HepG2 (cell line): ENCODE measurements around the gene MID1.

Experiments
- EHMT2 ChIP-seq: fragments of 200-600 bp; sonication (generic); IDR thresholded peaks from 2 replicates; pipeline ENCODE4 v1.7.0; 2017; ENCODE audit warnings: antibody characterized with exemption, low read depth, low read length, borderline replicate concordance
- ERF ChIP-seq: IDR thresholded peaks from 2 replicates; pipeline ENCODE4 v1.6.1; 2018; ENCODE audit warnings: missing biosample characterization, missing genetic modification reagents
- SP1 ChIP-seq, 2 experiments: fragments of 450-650 bp in 1 of 2; sonication (generic) in 1 of 2; formaldehyde crosslinking in 1 of 2; IDR thresholded peaks; 2 replicates each; pipeline versions ENCODE4 v1.4.0 to v1.6.1; 2016 to 2020; ENCODE audit warnings: missing genetic modification reagents in 1 of 2
- WIZ ChIP-seq: sonication (generic); formaldehyde crosslinking; IDR thresholded peaks from 2 replicates; pipeline ENCODE4 v1.5.1; 2020; ENCODE audit warnings: mild to moderate bottlenecking, missing genetic modification reagents
- ZNF234 ChIP-seq: sonication (generic); formaldehyde crosslinking; conservative IDR thresholded peaks from 2 replicates; pipeline ENCODE4 v1.5.1; 2020; ENCODE audit warnings: mild to moderate bottlenecking, missing genetic modification reagents
- TF ChIP-seq, protein P1 (sequence below): sonication (generic); formaldehyde crosslinking; IDR thresholded peaks from 2 replicates; pipeline ENCODE4 v1.5.0; 2020; ENCODE audit warnings: mild to moderate bottlenecking, missing genetic modification reagents, moderate library complexity

DNA sequence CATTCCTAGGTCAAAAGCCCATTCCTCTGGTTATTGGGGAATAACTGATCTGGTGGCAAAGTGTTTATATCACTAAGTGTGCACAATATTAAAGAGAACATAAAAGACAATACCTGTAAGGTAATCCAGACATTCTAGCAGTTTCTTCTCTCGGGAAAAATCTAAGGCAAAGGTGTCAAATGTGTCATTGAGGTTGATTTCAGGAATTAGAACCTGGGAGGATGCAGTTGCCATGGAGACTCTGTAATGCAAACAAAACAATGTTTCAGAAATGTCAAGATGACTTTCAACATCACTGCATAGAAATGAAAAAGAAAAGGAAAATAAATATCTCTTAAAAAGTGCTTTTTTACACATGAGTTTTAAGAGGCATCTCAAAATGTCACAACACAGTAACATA lies 145.9 kb downstream of the MID1 start:
- no peak for TF ChIP-seq ZNF234 (CRISPR knock-in tag)
- no peak for TF ChIP-seq SP1 (IDR thresholded peaks at IDR 0.05)
- TF ChIP-seq SP1 (CRISPR knock-in tag; IDR thresholded peaks at IDR 0.05), result no peak
- TF ChIP-seq ERF, result no peak
- TF ChIP-seq EHMT2, result no peak
- TF ChIP-seq, protein P1, sequence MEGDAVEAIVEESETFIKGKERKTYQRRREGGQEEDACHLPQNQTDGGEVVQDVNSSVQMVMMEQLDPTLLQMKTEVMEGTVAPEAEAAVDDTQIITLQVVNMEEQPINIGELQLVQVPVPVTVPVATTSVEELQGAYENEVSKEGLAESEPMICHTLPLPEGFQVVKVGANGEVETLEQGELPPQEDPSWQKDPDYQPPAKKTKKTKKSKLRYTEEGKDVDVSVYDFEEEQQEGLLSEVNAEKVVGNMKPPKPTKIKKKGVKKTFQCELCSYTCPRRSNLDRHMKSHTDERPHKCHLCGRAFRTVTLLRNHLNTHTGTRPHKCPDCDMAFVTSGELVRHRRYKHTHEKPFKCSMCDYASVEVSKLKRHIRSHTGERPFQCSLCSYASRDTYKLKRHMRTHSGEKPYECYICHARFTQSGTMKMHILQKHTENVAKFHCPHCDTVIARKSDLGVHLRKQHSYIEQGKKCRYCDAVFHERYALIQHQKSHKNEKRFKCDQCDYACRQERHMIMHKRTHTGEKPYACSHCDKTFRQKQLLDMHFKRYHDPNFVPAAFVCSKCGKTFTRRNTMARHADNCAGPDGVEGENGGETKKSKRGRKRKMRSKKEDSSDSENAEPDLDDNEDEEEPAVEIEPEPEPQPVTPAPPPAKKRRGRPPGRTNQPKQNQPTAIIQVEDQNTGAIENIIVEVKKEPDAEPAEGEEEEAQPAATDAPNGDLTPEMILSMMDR, result no peak
- no peak for TF ChIP-seq WIZ (CRISPR knock-in tag)
